ENCODE data around the gene LATS1.
A peak's percentile ranks its signal among the peaks of the same experiment; 100 is the strongest.

LATS1 gene

GRCh38 chr6:149714442-149714841 lies 3.5 kb downstream of the LATS1 start:
- no peak for DNase-seq (ENCODE audit: low read depth)
- H3K4me3 ChIP-seq (ENCODE audit: low read depth, low read length), result no peak overlapping the region
- no peak for TF ChIP-seq POLR2A (IDR thresholded peaks at IDR 0.05; ENCODE audit: extremely low read depth, insufficient read length)
- TF ChIP-seq MAX (IDR thresholded peaks at IDR 0.05; ENCODE audit: low read depth, low read length), result no peak
- TF ChIP-seq CTCF (IDR thresholded peaks at IDR 0.05; ENCODE audit: low read depth, low read length), result no peak
- no peak for TF ChIP-seq MYC (IDR thresholded peaks at IDR 0.05; ENCODE audit: low read depth, low read length)

- no peak overlapping the region for H3K4me3 ChIP-seq (ENCODE audit: low read depth, low read length)
- TF ChIP-seq CTCF (IDR thresholded peaks at IDR 0.05; ENCODE audit: low read depth, low read length) (no peak), MAX (IDR thresholded peaks at IDR 0.05; ENCODE audit: low read depth, low read length) (no peak), POLR2A (IDR thresholded peaks at IDR 0.05; ENCODE audit: extremely low read depth, insufficient read length) (no peak), MYC (IDR thresholded peaks at IDR 0.05; ENCODE audit: low read depth, low read length) (no peak)
- no peak for DNase-seq (ENCODE audit: low read depth)
Measured at GRCh38 chr6:149711711-149712110, 6.2 kb downstream of the LATS1 start.

- TF ChIP-seq CTCF (IDR thresholded peaks at IDR 0.05; ENCODE audit: low read depth, low read length) (no peak), MAX (IDR thresholded peaks at IDR 0.05; ENCODE audit: low read depth, low read length) (no peak), MYC (IDR thresholded peaks at IDR 0.05; ENCODE audit: low read depth, low read length) (no peak), POLR2A (IDR thresholded peaks at IDR 0.05; ENCODE audit: extremely low read depth, insufficient read length) (no peak)
- H3K4me3 ChIP-seq (ENCODE audit: low read depth, low read length), result no peak overlapping the region
- no peak for DNase-seq (ENCODE audit: low read depth)
Measured at GRCh38 chr6:149701714-149702113, 16.2 kb downstream of the LATS1 start.

GRCh38 chr6:149699150-149699549 lies 18.8 kb downstream of the LATS1 start:
- no peak for DNase-seq (ENCODE audit: low read depth)
- no peak overlapping the region for H3K4me3 ChIP-seq (ENCODE audit: low read depth, low read length)
- TF ChIP-seq CTCF (IDR thresholded peaks at IDR 0.05; ENCODE audit: low read depth, low read length), result peak; percentile 2
- TF ChIP-seq MAX (IDR thresholded peaks at IDR 0.05; ENCODE audit: low read depth, low read length), result no peak

- TF ChIP-seq CTCF (IDR thresholded peaks at IDR 0.05; ENCODE audit: low read depth, low read length) (no peak), POLR2A (IDR thresholded peaks at IDR 0.05; ENCODE audit: extremely low read depth, insufficient read length) (no peak), MAX (IDR thresholded peaks at IDR 0.05; ENCODE audit: low read depth, low read length) (no peak)
- DNase-seq (ENCODE audit: low read depth), result no peak
- no peak overlapping the region for H3K4me3 ChIP-seq (ENCODE audit: low read depth, low read length)
Measured at GRCh38 chr6:149698175-149698574, 19.7 kb downstream of the LATS1 start.

GRCh38 chr6:149696901-149697300 lies 21.0 kb downstream of the LATS1 start:
- no peak for DNase-seq (ENCODE audit: low read depth)
- no peak for TF ChIP-seq MYC (IDR thresholded peaks at IDR 0.05; ENCODE audit: low read depth, low read length)
- TF ChIP-seq CTCF (IDR thresholded peaks at IDR 0.05; ENCODE audit: low read depth, low read length), result no peak
- TF ChIP-seq POLR2A (IDR thresholded peaks at IDR 0.05; ENCODE audit: extremely low read depth, insufficient read length), result no peak
- no peak for TF ChIP-seq MAX (IDR thresholded peaks at IDR 0.05; ENCODE audit: low read depth, low read length)
- H3K4me3 ChIP-seq (ENCODE audit: low read depth, low read length), result no peak overlapping the region

Data from NB4 (cell line).